Suprapubic skin (tissue), 4 donors: ENCODE measurements around the gene MFAP2. TPM values are rescaled to one million over a fixed set of nuclear protein-coding genes. Genes with fewer than 3 reads are reported as not detected.
"Not testable (repeated sequence)": the region's sequence is repeated elsewhere in the genome, so short reads cannot be mapped to it uniquely, and the experiment has no call there.

Experiments used
- DNase-seq, 2 donors: peaks; one replicate each; pipeline ENCODE4 v3.0.0-alpha.2; 2019; ENCODE audit warnings: low spot score in 2 of 2
- H3K27ac ChIP-seq: fragments of 200-600 bp; sonication (generic); one replicate; pipeline ENCODE4 v1.5.1; 2019
- H3K27me3 ChIP-seq: fragments of 200-600 bp; sonication (generic); one replicate; pipeline ENCODE4 v1.5.1; 2019
- H3K36me3 ChIP-seq: fragments of 200-600 bp; sonication (generic); one replicate; pipeline ENCODE4 v1.5.1; 2019
- H3K4me1 ChIP-seq: fragments of 200-600 bp; sonication (generic); one replicate; pipeline ENCODE4 v1.5.1; 2019
- H3K4me3 ChIP-seq: fragments of 200-600 bp; sonication (generic); one replicate; pipeline ENCODE4 v1.5.1; 2019; ENCODE audit warnings: mild to moderate bottlenecking
- H3K9me3 ChIP-seq: fragments of 200-600 bp; sonication (generic); one replicate; pipeline ENCODE4 v1.5.1; 2019
- EP300 ChIP-seq: sonication (generic); formaldehyde crosslinking; IDR thresholded peaks from one replicate; pipeline ENCODE4 v1.6.1; 2017; ENCODE audit warnings: antibody characterized with exemption
- POLR2A ChIP-seq, 2 donors: fragments of 450-650 bp; IDR thresholded peaks; one replicate each; pipeline ENCODE4 v1.6.1; 2017; ENCODE audit warnings: antibody characterized with exemption in 2 of 2, mild to moderate bottlenecking in 2 of 2, moderate library complexity in 2 of 2
- POLR2AphosphoS5 ChIP-seq, 3 donors: sonication (generic); formaldehyde crosslinking; IDR thresholded peaks; one replicate each; pipeline ENCODE4 v1.6.1; 2017; ENCODE audit warnings: antibody characterized with exemption in 3 of 3
- WGBS: methylation state at CpG from one replicate; pipeline ENCODE4 v1.1.5; 2018; 5-methylcytosine and 5-hydroxymethylcytosine counted together
- total RNA-seq, 4 donors: library from RNA; depleted of rRNA; stranded (reverse); fragments of >200 nt; gene quantifications; one replicate each; pipeline ENCODE4 v1.1.0, GENCODE V29; 2016
- TF ChIP-seq, protein P1 (sequence below), 2 donors: fragments of 200-600 bp in 1 of 2; fragments of 450-650 bp in 1 of 2; sonication (generic) in 1 of 2; IDR thresholded peaks; one replicate each; pipeline ENCODE4 v1.5.1; 2016 to 2019; ENCODE audit warnings: antibody characterized with exemption in 2 of 2, mild to moderate bottlenecking in 1 of 2, moderate library complexity in 1 of 2

MFAP2 gene
- total RNA-seq, 4 donors from 2014 or later, result 5.6 to 8.3 (median 7.1) TPM

DNA sequence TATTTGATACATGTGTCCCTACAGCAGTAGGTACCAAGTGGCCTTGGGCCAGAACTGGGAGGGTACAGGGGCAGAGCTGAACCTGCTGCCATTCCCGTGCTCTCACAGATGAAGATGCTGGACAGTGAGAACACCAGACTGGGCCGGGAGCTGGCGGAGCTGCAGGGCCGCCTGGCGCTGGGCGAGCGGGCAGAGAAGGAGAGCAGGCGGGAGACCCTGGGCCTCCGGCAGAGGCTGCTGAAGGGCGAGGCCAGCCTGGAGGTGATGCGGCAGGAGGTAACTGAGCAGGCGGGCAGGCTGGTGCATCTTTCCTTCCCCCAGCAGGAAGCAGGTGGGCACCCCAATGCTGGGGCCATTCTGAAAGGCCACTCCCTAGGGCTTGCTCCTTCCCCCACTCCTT lies 21.9 kb downstream of the MFAP2 start:
- no peak overlapping the region for H3K27ac ChIP-seq
- TF ChIP-seq POLR2A (IDR thresholded peaks at IDR 0.05), result no peak
- TF ChIP-seq EP300, result no peak
- no peak overlapping the region for H3K4me3 ChIP-seq
- 95% methylated on average over 12 of the region's 12 CpGs for WGBS
- no peak for DNase-seq
- H3K9me3 ChIP-seq, result no peaks in the 10 kb centered on the region
- H3K4me1 ChIP-seq, result peaks cover 11% of the 10 kb centered on the region
- H3K27me3 ChIP-seq, result no peaks in the 10 kb centered on the region
- H3K36me3 ChIP-seq, result peaks cover 30% of the 10 kb centered on the region

DNA sequence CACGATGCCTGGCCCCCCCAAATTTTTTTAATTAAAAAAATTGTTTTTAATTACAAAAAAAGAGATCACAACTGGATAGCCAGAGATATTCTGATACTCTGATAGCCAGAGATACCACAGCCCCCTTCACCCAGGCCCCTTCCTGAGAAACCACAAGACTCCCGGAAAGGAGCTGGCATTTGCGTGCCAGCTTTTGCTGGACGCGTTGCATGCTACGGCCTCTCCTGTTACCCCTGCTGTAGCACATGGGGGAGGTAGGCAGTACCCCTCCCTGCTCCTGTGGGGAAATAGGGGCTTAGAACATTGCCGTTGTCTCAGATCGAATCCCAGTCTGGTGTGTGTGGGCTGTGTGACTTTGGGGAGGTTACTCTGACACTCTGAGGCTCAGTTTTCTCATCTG lies 22.7 kb downstream of the MFAP2 start:
- no peak for DNase-seq
- Histone ChIP-seq H3K36me3 (peaks cover 30% of the 10 kb centered on the region), H3K27ac (no peak overlapping the region), H3K27me3 (no peaks in the 10 kb centered on the region), H3K9me3 (no peaks in the 10 kb centered on the region), H3K4me3 (no peak overlapping the region), H3K4me1 (peaks cover 11% of the 10 kb centered on the region)
- 85% methylated on average over 8 of the region's 8 CpGs for WGBS
- TF ChIP-seq POLR2A (IDR thresholded peaks at IDR 0.05) (no peak), EP300 (no peak), POLR2AphosphoS5 (IDR thresholded peaks at IDR 0.05) (no peak)
- TF ChIP-seq, protein P1, sequence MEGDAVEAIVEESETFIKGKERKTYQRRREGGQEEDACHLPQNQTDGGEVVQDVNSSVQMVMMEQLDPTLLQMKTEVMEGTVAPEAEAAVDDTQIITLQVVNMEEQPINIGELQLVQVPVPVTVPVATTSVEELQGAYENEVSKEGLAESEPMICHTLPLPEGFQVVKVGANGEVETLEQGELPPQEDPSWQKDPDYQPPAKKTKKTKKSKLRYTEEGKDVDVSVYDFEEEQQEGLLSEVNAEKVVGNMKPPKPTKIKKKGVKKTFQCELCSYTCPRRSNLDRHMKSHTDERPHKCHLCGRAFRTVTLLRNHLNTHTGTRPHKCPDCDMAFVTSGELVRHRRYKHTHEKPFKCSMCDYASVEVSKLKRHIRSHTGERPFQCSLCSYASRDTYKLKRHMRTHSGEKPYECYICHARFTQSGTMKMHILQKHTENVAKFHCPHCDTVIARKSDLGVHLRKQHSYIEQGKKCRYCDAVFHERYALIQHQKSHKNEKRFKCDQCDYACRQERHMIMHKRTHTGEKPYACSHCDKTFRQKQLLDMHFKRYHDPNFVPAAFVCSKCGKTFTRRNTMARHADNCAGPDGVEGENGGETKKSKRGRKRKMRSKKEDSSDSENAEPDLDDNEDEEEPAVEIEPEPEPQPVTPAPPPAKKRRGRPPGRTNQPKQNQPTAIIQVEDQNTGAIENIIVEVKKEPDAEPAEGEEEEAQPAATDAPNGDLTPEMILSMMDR (IDR thresholded peaks at IDR 0.05), result no peak

DNA sequence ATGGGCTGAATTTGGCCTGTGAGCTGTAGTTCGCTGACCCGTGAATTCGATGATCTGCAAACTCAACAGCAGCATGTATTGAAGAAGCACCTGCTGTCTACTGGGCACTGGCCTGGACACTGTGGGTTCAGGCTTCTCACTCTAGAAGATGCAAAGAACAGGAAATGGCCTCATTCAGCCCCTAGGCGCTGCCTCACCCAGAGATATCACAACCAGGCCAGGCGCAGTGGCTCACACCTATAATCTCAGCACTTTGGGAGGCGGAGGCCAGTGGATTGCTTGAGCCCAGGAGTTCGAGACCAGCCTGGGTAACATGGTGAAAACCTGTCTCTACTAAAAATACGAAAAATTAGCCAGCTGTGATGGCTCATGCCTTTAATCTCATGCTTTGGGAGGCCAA lies 23.6 kb downstream of the MFAP2 start:
- H3K4me1 ChIP-seq, result peaks cover 15% of the 10 kb centered on the region
- H3K27me3 ChIP-seq, result no peaks in the 10 kb centered on the region
- no peak overlapping the region for H3K4me3 ChIP-seq
- H3K36me3 ChIP-seq, result peaks cover 30% of the 10 kb centered on the region
- DNase-seq, result no peak
- TF ChIP-seq EP300 (no peak), POLR2A (IDR thresholded peaks at IDR 0.05) (no peak), POLR2AphosphoS5 (IDR thresholded peaks at IDR 0.05) (no peak)
- TF ChIP-seq, protein P1 (IDR thresholded peaks at IDR 0.05), result no peak
- H3K9me3 ChIP-seq, result no peaks in the 10 kb centered on the region
- no peak overlapping the region for H3K27ac ChIP-seq
- WGBS, result 98% methylated on average over 8 of the region's 8 CpGs

DNA sequence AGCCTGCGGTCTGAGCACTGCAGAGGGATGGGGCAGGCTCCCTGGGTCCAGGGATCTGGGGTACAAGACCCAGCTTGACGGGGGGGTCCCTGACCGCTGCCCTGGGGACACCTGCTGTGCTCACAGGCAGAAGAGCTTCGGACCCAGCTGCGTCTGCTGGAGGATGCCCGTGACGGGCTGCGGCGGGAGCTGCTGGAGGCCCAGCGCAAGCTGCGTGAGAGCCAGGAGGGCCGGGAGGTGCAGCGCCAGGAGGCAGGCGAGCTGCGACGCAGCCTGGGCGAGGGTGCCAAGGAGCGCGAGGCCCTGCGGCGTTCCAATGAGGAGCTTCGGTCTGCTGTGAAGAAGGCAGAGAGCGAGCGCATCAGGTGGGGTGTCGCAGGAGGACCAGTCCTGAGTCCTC lies 25.2 kb downstream of the MFAP2 start:
- Histone ChIP-seq H3K27me3 (no peaks in the 10 kb centered on the region), H3K27ac (no peak overlapping the region), H3K36me3 (peaks cover 30% of the 10 kb centered on the region), H3K4me3 (no peak overlapping the region), H3K9me3 (no peaks in the 10 kb centered on the region), H3K4me1 (peaks cover 4% of the 10 kb centered on the region)
- 93% methylated on average over 14 of the region's 25 CpGs for WGBS
- TF ChIP-seq, protein P1 (IDR thresholded peaks at IDR 0.05), result no peak
- no peak for TF ChIP-seq EP300
- TF ChIP-seq POLR2A (IDR thresholded peaks at IDR 0.05), result no peak
- TF ChIP-seq POLR2AphosphoS5 (IDR thresholded peaks at IDR 0.05), result no peak
- DNase-seq, result no peak

DNA sequence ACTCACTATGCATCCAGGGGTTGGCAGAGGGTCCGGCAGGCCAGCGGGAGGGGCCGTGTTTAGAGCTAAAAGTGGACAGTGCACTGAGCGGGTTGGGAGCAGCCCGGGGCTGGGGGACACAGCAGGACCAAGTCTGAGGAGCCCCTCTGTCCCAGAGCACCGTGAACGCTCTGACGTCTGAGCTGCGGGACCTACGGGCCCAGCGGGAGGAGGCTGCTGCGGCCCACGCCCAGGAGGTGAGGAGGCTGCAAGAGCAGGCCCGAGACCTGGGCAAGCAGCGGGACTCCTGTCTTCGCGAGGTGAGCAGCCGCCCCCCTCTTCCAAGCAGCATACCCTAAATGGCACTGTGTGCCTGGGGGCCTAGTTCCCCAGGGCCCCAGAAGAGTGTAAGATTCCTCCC lies 25.8 kb downstream of the MFAP2 start:
- no peaks in the 10 kb centered on the region for H3K27me3 ChIP-seq
- 92% methylated on average over 5 of the region's 18 CpGs for WGBS
- no peak for TF ChIP-seq POLR2A (IDR thresholded peaks at IDR 0.05)
- TF ChIP-seq POLR2AphosphoS5 (IDR thresholded peaks at IDR 0.05), result no peak
- TF ChIP-seq, protein P1 (IDR thresholded peaks at IDR 0.05), result no peak
- TF ChIP-seq EP300, result no peak
- H3K4me3 ChIP-seq, result no peak overlapping the region
- no peaks in the 10 kb centered on the region for H3K9me3 ChIP-seq
- H3K4me1 ChIP-seq, result peaks cover 4% of the 10 kb centered on the region
- peaks cover 30% of the 10 kb centered on the region for H3K36me3 ChIP-seq
- H3K27ac ChIP-seq, result no peak overlapping the region
- DNase-seq, result peak in 1 of 2 donors; percentile 73

DNA sequence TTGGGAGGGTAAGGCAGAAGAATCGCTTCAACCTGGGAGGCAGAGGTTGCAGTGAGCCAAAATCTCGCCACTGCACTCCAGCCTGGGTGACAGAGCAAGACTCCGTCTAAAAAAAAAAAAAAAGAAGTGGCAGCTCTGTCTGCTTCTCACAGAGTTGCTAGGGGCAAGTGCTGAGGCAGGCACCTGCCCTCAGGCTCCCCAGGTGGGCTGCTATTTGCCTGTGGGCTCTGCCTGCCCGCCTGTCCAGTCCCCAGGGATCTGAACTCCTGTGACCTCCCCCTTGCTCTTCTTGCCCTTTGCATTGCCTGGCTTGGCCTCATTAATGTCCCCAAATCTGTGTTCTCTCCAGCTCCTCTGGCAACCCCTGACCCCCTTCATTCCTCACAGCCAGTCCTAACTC lies 28.0 kb downstream of the MFAP2 start:
- H3K27ac ChIP-seq, H3K4me3 ChIP-seq, H3K9me3 ChIP-seq, DNase-seq, H3K27me3 ChIP-seq: not testable (repeated sequence)
- H3K36me3 ChIP-seq, result peaks cover 23% of the 10 kb centered on the region
- H3K4me1 ChIP-seq, result peaks cover 15% of the 10 kb centered on the region
- 91% methylated on average over 4 of the region's 4 CpGs for WGBS

DNA sequence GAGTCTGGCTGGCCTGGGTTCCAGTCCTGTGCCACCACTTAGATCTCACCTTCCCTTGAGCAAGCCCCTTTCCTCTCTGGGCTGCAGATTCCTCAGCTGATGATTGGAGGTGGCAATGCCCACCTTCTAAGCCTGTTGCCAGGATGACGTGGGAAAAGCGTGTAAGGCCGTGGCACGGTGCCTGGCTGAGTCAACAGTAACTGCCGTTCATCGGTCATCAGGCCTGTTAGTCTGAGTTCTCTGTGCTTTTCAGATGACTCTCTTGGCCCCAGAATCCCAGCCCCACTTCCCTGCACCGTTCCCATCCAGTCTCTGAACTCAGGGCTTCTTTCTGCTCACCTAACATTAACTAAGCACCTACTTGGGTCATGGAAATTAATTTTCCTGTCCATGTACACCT lies 31.4 kb downstream of the MFAP2 start:
- WGBS, result 52% methylated on average over 7 of the region's 7 CpGs
- H3K9me3 ChIP-seq, DNase-seq, H3K4me3 ChIP-seq, H3K27me3 ChIP-seq: not testable (repeated sequence)
- H3K4me1 ChIP-seq, result peaks cover 15% of the 10 kb centered on the region
- H3K27ac ChIP-seq, result peak overlapping the region; percentile 57
- H3K36me3 ChIP-seq, result peaks cover 25% of the 10 kb centered on the region

DNA sequence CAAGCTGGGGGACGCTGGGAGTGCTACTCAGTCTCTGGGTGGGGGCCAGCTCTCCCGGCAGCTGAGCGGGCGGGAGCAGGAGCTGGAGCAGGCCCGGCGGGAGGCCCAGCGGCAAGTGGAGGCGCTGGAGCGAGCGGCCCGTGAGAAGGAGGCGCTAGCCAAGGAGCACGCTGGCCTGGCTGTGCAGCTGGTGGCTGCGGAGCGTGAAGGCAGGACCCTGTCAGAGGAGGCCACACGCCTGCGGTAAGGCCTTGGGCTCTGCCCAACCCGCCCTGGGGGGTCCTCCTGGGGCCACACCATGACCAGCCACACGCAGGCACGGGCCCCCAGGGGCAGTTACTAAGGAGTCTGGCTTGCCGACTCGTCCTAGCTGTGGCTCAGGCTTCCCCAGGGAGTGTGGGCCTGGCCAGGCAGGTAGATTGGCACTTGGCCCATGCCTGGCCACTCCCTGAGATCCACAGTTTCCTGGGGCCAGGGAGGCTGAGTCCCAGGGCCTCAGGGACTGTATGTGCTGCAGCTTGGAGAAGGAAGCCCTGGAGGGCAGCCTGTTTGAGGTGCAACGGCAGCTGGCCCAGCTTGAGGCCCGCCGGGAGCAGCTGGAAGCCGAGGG lies 32.0 kb downstream of the MFAP2 start:
- 63% methylated on average over 15 of the region's 26 CpGs for WGBS
- DNase-seq, result not testable (repeated sequence)

More for the DNA sequence above, 32.0 kb downstream of the MFAP2 start:
- not testable (repeated sequence) for H3K4me3 ChIP-seq, H3K9me3 ChIP-seq, H3K27me3 ChIP-seq
- Histone ChIP-seq H3K27ac (peak overlapping the region; percentile 57), H3K4me1 (peaks cover 15% of the 10 kb centered on the region), H3K36me3 (peaks cover 30% of the 10 kb centered on the region)
